Stimulated activated CD8-positive, alpha-beta memory T cell treated with anti-CD3 and anti-CD28 coated beads, Interleukin-7, amount 100 ng/mL, for 48 hours (primary cell): ENCODE data around the gene SYNPO2L.
"Not testable (repeated sequence)": the region's sequence is repeated elsewhere in the genome, so short reads cannot be mapped to it uniquely, and the experiment has no call there.

Source experiments
- DNase-seq, 2 donors: peaks; one replicate each; pipeline ENCODE4 v3.0.0-alpha.2; 2020; ENCODE audit warnings: low read depth in 1 of 2; ENCODE audit errors: extremely low read depth in 1 of 2

SYNPO2L gene, protein sequence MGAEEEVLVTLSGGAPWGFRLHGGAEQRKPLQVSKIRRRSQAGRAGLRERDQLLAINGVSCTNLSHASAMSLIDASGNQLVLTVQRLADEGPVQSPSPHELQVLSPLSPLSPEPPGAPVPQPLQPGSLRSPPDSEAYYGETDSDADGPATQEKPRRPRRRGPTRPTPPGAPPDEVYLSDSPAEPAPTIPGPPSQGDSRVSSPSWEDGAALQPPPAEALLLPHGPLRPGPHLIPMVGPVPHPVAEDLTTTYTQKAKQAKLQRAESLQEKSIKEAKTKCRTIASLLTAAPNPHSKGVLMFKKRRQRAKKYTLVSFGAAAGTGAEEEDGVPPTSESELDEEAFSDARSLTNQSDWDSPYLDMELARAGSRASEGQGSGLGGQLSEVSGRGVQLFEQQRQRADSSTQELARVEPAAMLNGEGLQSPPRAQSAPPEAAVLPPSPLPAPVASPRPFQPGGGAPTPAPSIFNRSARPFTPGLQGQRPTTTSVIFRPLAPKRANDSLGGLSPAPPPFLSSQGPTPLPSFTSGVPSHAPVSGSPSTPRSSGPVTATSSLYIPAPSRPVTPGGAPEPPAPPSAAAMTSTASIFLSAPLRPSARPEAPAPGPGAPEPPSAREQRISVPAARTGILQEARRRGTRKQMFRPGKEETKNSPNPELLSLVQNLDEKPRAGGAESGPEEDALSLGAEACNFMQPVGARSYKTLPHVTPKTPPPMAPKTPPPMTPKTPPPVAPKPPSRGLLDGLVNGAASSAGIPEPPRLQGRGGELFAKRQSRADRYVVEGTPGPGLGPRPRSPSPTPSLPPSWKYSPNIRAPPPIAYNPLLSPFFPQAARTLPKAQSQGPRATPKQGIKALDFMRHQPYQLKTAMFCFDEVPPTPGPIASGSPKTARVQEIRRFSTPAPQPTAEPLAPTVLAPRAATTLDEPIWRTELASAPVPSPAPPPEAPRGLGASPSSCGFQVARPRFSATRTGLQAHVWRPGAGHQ

GRCh38 chr10:73655990-73656298 is at the start of gene SYNPO2L:
SYNPO2L (minus strand) TSS chr10:73656029; CDS start chr10:73655922, 107 bp downstream.
- DNase-seq = no peak

DNA sequence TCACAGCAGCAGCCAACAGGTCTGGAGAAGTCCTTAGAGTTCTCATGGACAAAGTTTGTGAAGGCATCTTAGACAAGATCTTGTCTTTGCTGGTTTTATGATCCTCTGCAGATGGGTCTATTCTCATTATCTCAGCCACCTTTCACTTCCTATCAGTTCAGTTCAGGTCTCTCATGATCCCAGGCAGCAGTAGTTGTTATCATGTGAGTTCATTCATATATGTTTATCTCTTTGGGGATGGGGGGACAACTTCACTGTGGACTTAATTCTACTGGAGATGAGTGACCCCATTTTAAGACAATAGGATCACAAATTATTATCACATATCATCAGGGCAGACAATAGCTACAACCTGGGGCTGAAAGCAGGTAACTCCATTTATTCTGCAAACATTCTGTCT is 48.1 kb upstream of the SYNPO2L start:
- DNase-seq = not testable (repeated sequence)

DNA sequence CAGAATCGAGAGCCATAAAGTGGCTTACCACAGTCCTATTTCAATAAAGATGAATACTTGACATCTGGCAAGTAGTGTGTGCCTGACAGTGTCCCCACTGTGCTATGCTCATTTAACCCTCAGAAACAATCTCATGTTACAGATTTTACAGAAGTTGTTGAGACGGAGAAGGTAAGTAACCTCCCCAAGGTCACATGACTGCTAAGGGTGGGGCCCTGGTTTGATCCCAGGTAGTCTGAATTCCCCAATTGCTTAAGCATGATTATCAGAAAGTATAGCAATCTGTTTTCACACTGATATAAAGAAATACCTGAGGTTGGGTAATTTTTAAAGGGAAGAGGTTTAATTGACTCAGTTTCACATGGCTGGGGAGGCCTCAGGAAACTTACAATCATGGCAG is 43.0 kb upstream of the SYNPO2L start:
- not testable (repeated sequence) for DNase-seq

GRCh38 chr10:73697675-73698159 is 41.9 kb upstream of the SYNPO2L start, which contains the start of gene AGAP5:
AGAP5 (minus strand) TSS chr10:73698109; CDS start chr10:73697755, 354 bp downstream.
- DNase-seq = not testable (repeated sequence)

DNA sequence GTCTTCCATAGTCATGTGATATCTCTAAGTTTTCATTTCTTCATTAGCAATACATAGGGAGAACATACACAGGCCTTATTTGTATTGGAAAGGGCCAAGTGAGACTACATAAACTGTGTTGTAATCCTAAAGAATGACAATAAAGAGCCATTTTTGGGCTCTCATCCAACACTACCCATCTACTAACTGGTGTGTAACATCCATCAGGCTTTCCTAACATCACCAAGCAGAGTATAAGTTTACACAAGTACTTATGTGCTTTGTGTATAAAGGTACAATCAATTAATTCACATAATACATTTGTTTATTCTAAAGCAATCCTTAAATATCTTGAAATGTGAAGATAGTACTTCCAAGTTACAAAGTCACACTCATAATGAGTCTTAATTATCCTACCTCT is 39.5 kb upstream of the SYNPO2L start:
- DNase-seq = not testable (repeated sequence)

GRCh38 chr10:73690755-73691154 is 34.9 kb upstream of the SYNPO2L start:
- not testable (repeated sequence) for DNase-seq

DNA sequence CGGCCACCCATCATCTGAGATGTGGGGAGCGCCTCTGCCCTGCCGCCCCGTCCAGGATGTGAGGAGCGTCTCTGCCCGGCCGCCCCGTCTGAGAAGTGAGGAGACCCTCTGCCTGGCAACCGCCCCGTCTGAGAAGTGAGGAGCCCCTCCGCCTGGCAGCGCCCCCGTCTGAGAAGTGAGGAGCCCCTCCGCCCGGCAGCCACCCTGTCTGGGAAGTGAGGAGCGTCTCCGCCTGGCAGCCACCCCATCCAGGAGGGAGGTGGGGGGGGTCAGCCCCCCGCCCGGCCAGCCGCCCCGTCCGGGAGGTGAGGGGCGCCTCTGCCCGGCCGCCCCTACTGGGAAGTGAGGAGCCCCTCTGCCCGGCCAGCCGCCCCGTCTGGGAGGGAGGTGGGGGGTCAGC is 33.8 kb upstream of the SYNPO2L start:
- not testable (repeated sequence) for DNase-seq

- DNase-seq = not testable (repeated sequence)
Measured at GRCh38 chr10:73687641-73688040, 31.8 kb upstream of the SYNPO2L start.

DNA sequence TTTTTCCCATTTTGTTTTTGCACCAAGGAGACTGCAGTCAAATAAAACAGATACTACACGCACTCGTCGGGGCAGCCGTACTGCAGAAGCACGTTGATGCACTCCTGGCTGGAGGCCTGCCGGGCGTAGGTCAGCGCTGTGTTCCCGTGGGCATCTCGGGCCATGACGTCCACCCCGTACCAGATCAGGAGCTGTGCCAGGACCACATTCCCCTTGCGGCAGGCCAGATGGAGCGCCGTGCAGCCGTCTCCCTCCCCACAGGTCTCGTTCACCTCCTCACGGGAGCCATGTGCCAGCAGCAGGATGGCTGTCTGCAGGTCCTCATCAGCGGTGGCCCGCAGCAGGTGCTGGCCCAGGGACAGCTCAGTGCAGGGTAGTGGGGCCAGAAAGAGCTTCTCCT is 18.7 kb upstream of the SYNPO2L start:
- not testable (repeated sequence) for DNase-seq

DNA sequence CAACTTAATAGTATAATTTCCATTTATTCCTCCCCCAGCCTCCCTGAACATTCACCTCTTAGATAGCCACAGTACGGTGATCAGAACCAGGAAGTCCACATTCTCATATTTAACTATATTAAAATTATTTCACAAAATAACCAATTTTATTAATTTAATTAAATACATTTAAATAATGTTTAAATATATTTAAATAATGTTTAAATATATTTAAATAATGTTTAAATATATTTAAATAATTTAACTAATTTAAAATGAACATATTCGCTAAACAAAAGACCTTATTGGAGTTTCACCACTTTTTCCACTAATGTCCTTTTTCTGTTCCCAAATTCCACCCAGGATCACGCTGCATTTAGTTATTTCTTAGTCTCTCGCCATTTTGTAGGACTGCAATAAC is 12.5 kb upstream of the SYNPO2L start:
- not testable (repeated sequence) for DNase-seq

GRCh38 chr10:73666153-73666809 is 10.5 kb upstream of the SYNPO2L start:
- DNase-seq = not testable (repeated sequence)

- not testable (repeated sequence) for DNase-seq
Measured at GRCh38 chr10:73665581-73665980, 9.8 kb upstream of the SYNPO2L start.

DNA sequence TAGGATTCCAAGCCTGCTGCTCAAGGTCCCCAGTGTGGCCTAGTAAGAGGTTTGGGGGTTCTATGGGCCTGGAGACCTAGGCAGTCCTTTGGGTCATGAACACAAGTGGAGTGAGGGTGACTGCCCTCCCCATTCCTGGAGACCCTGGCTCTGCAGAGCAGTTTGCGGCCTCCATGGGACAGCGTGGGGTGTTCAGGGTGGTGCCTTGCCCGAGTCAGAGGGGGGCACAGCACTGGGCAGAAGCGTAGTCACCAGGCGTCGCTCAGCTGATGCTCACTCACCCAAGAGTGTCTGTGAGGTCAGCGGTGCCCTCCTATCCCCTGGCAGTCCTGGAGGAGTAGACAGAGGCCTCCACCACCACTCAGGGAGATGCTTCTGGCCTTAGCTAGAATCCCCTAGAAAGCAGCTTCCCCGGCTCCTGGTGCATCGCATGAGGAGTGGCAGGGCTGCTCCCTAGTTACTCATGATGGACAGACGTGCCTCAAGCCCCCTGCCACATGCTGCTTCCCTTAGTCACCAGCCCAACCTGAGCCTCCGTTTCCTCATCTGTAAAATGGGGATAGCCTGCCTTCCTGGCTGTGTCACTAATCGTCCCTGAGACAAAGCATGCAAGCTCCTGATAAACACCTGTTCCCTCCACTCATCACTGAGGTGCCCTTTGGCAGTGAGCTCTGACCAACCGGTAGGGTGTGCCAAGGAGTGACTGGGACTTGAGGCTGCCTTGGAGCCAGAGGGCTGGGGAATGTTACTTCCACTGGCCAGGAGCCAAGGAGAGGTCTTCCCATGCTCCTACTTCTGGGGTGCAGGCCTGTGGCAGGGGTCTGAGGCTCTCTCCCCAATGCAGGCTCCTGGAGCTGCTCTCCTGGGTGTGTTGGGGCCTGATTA is 8.6 kb upstream of the SYNPO2L start:
- not testable (repeated sequence) for DNase-seq

- DNase-seq = not testable (repeated sequence)
Measured at GRCh38 chr10:73663621-73664020, 7.8 kb upstream of the SYNPO2L start.

GRCh38 chr10:73662705-73663104 is 6.9 kb upstream of the SYNPO2L start:
- not testable (repeated sequence) for DNase-seq

DNA sequence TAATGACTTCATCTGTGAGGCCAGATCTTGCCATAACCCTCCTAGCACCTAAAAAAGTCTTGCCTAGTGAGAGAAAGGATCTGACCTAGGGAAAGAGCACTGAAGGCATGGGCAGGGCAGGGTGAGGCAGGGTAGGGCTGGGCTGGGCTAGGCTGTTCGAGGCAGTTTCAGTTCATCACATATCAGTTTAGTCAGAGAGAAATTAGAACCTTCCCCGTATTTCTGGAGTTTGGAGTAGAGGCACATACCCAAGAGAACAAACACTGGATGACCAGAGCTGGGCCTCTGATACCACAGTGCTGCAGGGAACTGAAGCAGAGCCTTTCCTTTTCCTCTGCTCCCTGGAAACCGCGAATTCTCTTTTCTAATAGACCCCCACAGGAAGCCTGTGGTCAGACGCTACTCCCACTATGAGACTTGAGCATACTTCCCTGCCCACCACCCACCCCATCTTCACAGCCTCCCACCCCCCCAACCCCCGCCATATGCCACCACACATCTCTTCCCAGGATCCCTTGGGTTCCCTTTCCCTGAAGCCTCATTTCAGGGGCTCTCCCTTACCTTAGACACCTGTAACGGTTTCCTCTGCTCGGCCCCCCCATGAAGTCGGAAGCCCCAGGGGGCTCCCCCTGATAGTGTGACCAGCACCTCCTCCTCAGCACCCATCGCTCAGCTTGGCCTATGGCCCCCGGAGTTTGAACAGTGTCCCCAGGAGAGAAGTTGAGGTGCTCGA is 406 bp downstream of the SYNPO2L start:
- no peak for DNase-seq

DNA sequence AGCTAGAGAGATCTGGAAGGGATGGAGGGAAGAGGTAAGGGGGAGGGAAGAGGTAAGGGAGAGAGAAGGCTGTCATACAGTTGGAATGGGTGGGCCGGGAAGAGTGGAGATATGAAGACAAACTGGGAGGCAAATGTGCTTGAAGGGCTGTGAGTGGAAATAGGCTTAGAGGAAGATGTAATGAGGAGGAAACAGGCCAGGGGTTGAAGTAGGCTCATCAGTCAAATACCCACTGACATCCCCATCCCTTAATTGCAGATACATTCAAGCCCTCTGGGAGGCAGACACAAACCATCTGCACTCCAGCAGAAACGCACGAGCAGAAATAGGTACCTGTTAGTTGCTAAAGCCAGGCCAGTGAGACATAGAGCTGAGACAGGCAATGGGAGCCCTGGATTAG is 2.1 kb downstream of the SYNPO2L start:
- no peak for DNase-seq

DNA sequence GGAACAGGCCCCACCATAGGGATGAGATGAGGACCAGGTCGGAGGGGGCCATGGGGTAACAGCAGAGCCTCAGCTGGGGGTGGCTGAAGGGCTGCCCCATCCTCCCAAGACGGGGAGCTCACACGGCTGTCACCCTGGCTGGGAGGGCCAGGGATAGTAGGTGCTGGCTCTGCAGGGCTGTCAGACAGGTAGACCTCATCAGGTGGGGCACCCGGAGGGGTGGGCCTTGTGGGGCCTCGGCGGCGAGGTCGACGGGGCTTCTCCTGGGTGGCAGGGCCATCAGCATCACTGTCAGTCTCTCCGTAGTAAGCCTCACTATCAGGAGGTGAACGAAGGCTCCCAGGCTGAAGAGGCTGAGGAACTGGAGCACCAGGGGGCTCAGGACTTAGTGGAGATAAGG is 2.6 kb downstream of the SYNPO2L start:
- no peak for DNase-seq
